Measurements from ENCODE around the gene C6orf15. TPM values are rescaled to one million over a fixed set of nuclear protein-coding genes. Genes with fewer than 3 reads are reported as not detected.

C6orf15 gene
- total RNA-seq, 1 experiment from 2014 or later: not detected

DNA sequence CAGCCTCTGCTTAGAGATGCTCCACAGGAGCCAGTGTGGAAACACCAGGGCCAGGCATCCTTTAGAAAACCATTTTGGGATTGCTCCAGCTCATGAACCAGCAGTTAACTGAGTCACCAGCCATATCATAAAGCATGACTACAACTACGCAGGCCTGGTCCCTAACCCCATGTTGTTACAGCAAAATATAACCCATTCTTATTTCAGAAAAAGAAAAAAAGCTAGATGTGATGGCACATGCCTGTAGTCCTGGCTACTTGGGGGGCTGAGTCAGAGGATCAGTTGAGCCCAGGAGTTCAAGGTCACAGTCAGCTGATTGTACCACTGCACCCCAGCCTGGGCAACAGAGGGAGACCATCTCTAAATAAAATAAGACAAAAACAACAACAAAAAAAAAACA, 36.8 kb downstream of the C6orf15 start:
- Histone ChIP-seq H3K27me3 (ENCODE audit: insufficient read depth, low read length) (no peaks in the 10 kb centered on the region), H4K20me1 (ENCODE audit: insufficient read depth) (no peaks in the 10 kb centered on the region), H3K36me3 (ENCODE audit: control insufficient read depth in 1 of 2, insufficient read depth in 2 of 2, low read length in 2 of 2) (no peaks in the 10 kb centered on the region), H2AFZ (ENCODE audit: low read depth, low read length, poor library complexity, severe bottlenecking) (no peak overlapping the region), H3K9ac (ENCODE audit: low read length) (no peak overlapping the region), H3K9me3 (ENCODE audit: control insufficient read depth in 1 of 2, insufficient read depth in 1 of 2, low read depth in 1 of 2, low read length in 2 of 2) (no peaks in the 10 kb centered on the region), H3K4me3 (replicated peaks in 1 of 2; ENCODE audit: low read depth in 1 of 2, low read length in 2 of 2) (no peak overlapping the region), H3K79me2 (ENCODE audit: insufficient read depth, low read length) (no peaks in the 10 kb centered on the region), H3K4me2 (ENCODE audit: low read length) (no peak overlapping the region), H3K9me2 (ENCODE audit: insufficient read depth) (no peaks in the 10 kb centered on the region), H3K27ac (ENCODE audit: low read depth, low read length) (no peak overlapping the region), H3K4me1 (ENCODE audit: control insufficient read depth in 1 of 2, insufficient read depth in 2 of 2, low read length in 2 of 2) (peaks cover under 1 to 17% of the 10 kb centered on the region in 2 experiments; a peak in 3 of 4 replicates)
- RAD21 ChIA-PET (ENCODE audit: low non-redundant PET in 1 of 2, low total read pairs in 2 of 2, uncharacterized antibody in 2 of 2, unreplicated experiment in 2 of 2): no interaction called here
- DNase-seq (ENCODE audit: low read depth, low spot score) (no peak), ATAC-seq (no peak)
- POLR2A ChIA-PET: no interaction called here
- CTCF ChIA-PET: no interaction called here
- TF ChIP-seq FOSL1 (IDR thresholded peaks at IDR 0.05; ENCODE audit: low read depth) (no peak), SRF (IDR thresholded peaks at IDR 0.05; ENCODE audit: low read depth) (no peak), JUND (IDR thresholded peaks at IDR 0.05) (no peak), ELF1 (IDR thresholded peaks at IDR 0.05; ENCODE audit: borderline replicate concordance, low read depth) (no peak), SP1 (IDR thresholded peaks at IDR 0.05; ENCODE audit: low read depth) (no peak), SIN3A (IDR thresholded peaks at IDR 0.05; ENCODE audit: low read depth) (no peak), TCF7L2 (IDR thresholded peaks at IDR 0.05; ENCODE audit: borderline replicate concordance, extremely low read depth, insufficient read depth, insufficient read length) (no peak), POLR2AphosphoS5 (IDR thresholded peaks at IDR 0.05; ENCODE audit: low read depth, low read length) (no peak), ZFX (IDR thresholded peaks at IDR 0.05) (no peak), ZNF274 (IDR thresholded peaks at IDR 0.05; ENCODE audit: low read depth, low read length) (no peak)
- TF ChIP-seq, protein P1, sequence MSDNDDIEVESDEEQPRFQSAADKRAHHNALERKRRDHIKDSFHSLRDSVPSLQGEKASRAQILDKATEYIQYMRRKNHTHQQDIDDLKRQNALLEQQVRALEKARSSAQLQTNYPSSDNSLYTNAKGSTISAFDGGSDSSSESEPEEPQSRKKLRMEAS (IDR thresholded peaks at IDR 0.05): no peak
- intact Hi-C loops (cut with micrococcal nuclease): no loop called here
- BruUV-seq (replicated peaks): no TSS peak

DNA sequence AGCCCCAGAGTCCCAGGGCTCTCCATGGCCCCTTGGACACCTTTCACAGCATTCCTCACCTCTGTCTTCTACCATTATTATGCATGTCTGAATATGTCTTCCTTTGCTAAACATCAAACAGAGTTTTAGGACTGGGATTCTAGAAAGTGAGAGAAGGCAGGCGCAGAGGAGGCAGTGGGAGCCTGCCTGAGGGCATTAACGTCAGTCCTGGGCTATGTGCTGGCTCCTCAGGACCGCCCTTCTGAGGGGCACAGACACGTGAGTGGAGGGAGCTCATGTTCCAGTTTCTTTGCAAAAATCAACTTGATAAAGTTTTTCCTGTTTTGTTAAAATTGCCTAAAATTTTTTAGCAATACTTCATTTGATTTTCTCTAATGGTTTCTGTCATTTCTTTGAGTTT, 38.0 kb downstream of the C6orf15 start:
- DNase-seq (ENCODE audit: low read depth, low spot score): no peak
- no peak for TF ChIP-seq SRF (IDR thresholded peaks at IDR 0.05; ENCODE audit: low read depth)
- TF ChIP-seq JUND (IDR thresholded peaks at IDR 0.05): no peak
- no peak for TF ChIP-seq RAD21 (IDR thresholded peaks at IDR 0.05; ENCODE audit: low read depth)
- TF ChIP-seq, protein P2, sequence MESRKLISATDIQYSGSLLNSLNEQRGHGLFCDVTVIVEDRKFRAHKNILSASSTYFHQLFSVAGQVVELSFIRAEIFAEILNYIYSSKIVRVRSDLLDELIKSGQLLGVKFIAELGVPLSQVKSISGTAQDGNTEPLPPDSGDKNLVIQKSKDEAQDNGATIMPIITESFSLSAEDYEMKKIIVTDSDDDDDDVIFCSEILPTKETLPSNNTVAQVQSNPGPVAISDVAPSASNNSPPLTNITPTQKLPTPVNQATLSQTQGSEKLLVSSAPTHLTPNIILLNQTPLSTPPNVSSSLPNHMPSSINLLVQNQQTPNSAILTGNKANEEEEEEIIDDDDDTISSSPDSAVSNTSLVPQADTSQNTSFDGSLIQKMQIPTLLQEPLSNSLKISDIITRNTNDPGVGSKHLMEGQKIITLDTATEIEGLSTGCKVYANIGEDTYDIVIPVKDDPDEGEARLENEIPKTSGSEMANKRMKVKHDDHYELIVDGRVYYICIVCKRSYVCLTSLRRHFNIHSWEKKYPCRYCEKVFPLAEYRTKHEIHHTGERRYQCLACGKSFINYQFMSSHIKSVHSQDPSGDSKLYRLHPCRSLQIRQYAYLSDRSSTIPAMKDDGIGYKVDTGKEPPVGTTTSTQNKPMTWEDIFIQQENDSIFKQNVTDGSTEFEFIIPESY (IDR thresholded peaks at IDR 0.05; ENCODE audit: extremely low read depth, insufficient replicate concordance, low read length): no peak
- no peak for TF ChIP-seq CEBPB (IDR thresholded peaks at IDR 0.05; ENCODE audit: low read depth)
- no peak for TF ChIP-seq POLR2A (IDR thresholded peaks at IDR 0.05; ENCODE audit: borderline replicate concordance, extremely low read depth, insufficient read depth, insufficient read length)
- TF ChIP-seq, protein P3, sequence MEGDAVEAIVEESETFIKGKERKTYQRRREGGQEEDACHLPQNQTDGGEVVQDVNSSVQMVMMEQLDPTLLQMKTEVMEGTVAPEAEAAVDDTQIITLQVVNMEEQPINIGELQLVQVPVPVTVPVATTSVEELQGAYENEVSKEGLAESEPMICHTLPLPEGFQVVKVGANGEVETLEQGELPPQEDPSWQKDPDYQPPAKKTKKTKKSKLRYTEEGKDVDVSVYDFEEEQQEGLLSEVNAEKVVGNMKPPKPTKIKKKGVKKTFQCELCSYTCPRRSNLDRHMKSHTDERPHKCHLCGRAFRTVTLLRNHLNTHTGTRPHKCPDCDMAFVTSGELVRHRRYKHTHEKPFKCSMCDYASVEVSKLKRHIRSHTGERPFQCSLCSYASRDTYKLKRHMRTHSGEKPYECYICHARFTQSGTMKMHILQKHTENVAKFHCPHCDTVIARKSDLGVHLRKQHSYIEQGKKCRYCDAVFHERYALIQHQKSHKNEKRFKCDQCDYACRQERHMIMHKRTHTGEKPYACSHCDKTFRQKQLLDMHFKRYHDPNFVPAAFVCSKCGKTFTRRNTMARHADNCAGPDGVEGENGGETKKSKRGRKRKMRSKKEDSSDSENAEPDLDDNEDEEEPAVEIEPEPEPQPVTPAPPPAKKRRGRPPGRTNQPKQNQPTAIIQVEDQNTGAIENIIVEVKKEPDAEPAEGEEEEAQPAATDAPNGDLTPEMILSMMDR (IDR thresholded peaks at IDR 0.05 in 2 of 3, conservative IDR thresholded peaks at IDR 0.05 in 1 of 3; ENCODE audit: borderline replicate concordance in 1 of 3, insufficient read depth in 1 of 3, low read depth in 2 of 3, low read length in 2 of 3): no peak
- no peak for TF ChIP-seq EZH2phosphoT487 (IDR thresholded peaks at IDR 0.05; ENCODE audit: borderline replicate concordance)

More for the DNA sequence above, 38.0 kb downstream of the C6orf15 start:
- Histone ChIP-seq H3K27me3 (ENCODE audit: insufficient read depth, low read length) (no peaks in the 10 kb centered on the region), H3K27ac (ENCODE audit: low read depth, low read length) (no peak overlapping the region), H4K20me1 (ENCODE audit: insufficient read depth) (no peaks in the 10 kb centered on the region), H3K36me3 (ENCODE audit: control insufficient read depth in 1 of 2, insufficient read depth in 2 of 2, low read length in 2 of 2) (no peaks in the 10 kb centered on the region), H3K4me1 (ENCODE audit: control insufficient read depth in 1 of 2, insufficient read depth in 2 of 2, low read length in 2 of 2) (peaks cover 4 to 13% of the 10 kb centered on the region in 2 experiments; a peak in 3 of 4 replicates), H3K9me3 (ENCODE audit: control insufficient read depth in 1 of 2, insufficient read depth in 1 of 2, low read depth in 1 of 2, low read length in 2 of 2) (no peaks in the 10 kb centered on the region), H3K9me2 (ENCODE audit: insufficient read depth) (no peaks in the 10 kb centered on the region), H3K79me2 (ENCODE audit: insufficient read depth, low read length) (no peaks in the 10 kb centered on the region), H3K9ac (ENCODE audit: low read length) (no peak overlapping the region), H2AFZ (ENCODE audit: low read depth, low read length, poor library complexity, severe bottlenecking) (no peak overlapping the region), H3K4me3 (replicated peaks in 1 of 2; ENCODE audit: low read depth in 1 of 2, low read length in 2 of 2) (no peak overlapping the region), H3K4me2 (ENCODE audit: low read length) (no peak overlapping the region)
- ChIA-PET POLR2A (no interaction called here), RAD21 (ENCODE audit: low non-redundant PET in 1 of 2, low total read pairs in 2 of 2, uncharacterized antibody in 2 of 2, unreplicated experiment in 2 of 2) (no interaction called here), CTCF (interaction anchor here (1.1 to 2.1 kb wide), 2 partner anchors 12 to 132 kb away, joined by 3 to 5 read pairs; no protein-coding TSS in a partner anchor)
- BruUV-seq (replicated peaks): no TSS peak
- no peak for ATAC-seq
- intact Hi-C loops (cut with micrococcal nuclease): no loop called here
